Mononuclear cell (primary cell): ENCODE data around the gene IMP3. TPM values are rescaled to one million over a fixed set of nuclear protein-coding genes. Genes with fewer than 3 reads are reported as not detected.
"Not testable (repeated sequence)": the region's sequence is repeated elsewhere in the genome, so short reads cannot be mapped to it uniquely, and the experiment has no call there.

ENCODE experiments used
- H3K27me3 ChIP-seq: 2 replicates; pipeline ENCODE4 v1.6.0; 2011; ENCODE audit warnings: low read length, control low read depth; ENCODE audit not compliant: insufficient read depth
- H3K4me1 ChIP-seq: 2 replicates; pipeline ENCODE4 v1.5.1; 2011; ENCODE audit warnings: mild to moderate bottlenecking, low read length, control low read depth; ENCODE audit not compliant: insufficient read depth
- H3K4me3 ChIP-seq: 2 replicates; pipeline ENCODE4 v1.5.1; 2011; ENCODE audit warnings: mild to moderate bottlenecking, low read length, moderate library complexity
- H3K9me3 ChIP-seq: 2 replicates; pipeline ENCODE4 v1.5.1; 2011; ENCODE audit warnings: low read depth, mild to moderate bottlenecking, control low read depth, low read length
- total RNA-seq: library from RNA; depleted of rRNA; stranded (reverse); fragments of >200 nt; gene quantifications from one replicate; pipeline ENCODE4 v1.2.3, GENCODE V29; 2012

Gene IMP3
- total RNA-seq, 1 donor, result 59.2 TPM

GRCh38 chr15:75648156-75649000, 8.4 kb upstream of the IMP3 start:
- Histone ChIP-seq H3K27me3 (peaks cover 5% of the 10 kb centered on the region), H3K9me3 (no peaks in the 10 kb centered on the region), H3K4me3 (peak overlapping the region; percentile 63), H3K4me1 (peaks cover 31% of the 10 kb centered on the region)

- Histone ChIP-seq H3K4me3 (peak within 1 kb of the TSS; percentile 63), H3K9me3 (no peaks in the 10 kb centered on the region), H3K27me3 (peaks cover 5% of the 10 kb centered on the region), H3K4me1 (peaks cover 31% of the 10 kb centered on the region)
Observed at GRCh38 chr15:75647370-75648155, 7.5 kb upstream of the IMP3 start, which contains the start of gene SNX33. TSS of gene SNX33 (plus strand) at chr15:75647912. CDS start at chr15:75649103, 1,191 bp downstream.

- peak overlapping the region; percentile 63 for H3K4me3 ChIP-seq
- H3K9me3 ChIP-seq, result no peaks in the 10 kb centered on the region
- peaks cover 5% of the 10 kb centered on the region for H3K27me3 ChIP-seq
- peaks cover 28% of the 10 kb centered on the region for H3K4me1 ChIP-seq
Observed at GRCh38 chr15:75646944-75647364, 6.9 kb upstream of the IMP3 start.

- H3K9me3 ChIP-seq, result no peaks in the 10 kb centered on the region
- peak overlapping the region; percentile 63 for H3K4me3 ChIP-seq
- peaks cover 24% of the 10 kb centered on the region for H3K4me1 ChIP-seq
- peaks cover 5% of the 10 kb centered on the region for H3K27me3 ChIP-seq
Observed at GRCh38 chr15:75646112-75646943, 6.3 kb upstream of the IMP3 start.

- Histone ChIP-seq H3K4me1 (peaks cover 30% of the 10 kb centered on the region), H3K4me3 (no peak overlapping the region), H3K27me3 (peaks cover 5% of the 10 kb centered on the region), H3K9me3 (no peaks in the 10 kb centered on the region)
Observed at GRCh38 chr15:75644376-75644775, 4.4 kb upstream of the IMP3 start.

DNA sequence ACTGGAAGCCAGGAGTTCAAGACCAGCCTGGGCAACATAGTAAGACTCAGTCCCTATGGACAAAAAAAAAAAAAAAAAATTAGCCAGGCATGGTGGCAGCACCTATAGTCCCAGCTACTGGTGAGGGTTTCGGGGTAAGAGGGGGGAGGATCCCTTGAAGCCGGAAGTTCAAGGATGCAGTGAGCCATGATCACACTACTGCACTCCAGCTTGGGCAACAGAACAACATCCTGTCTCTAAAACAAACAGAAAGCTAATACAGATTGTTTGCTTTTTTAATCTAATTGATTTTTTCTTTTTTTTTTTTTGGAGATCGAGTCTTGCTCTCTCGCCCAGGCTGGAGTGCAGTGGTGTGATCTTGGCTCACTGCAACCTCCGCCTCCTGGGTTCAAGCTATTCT, 1.6 kb upstream of the IMP3 start:
- peaks cover 45% of the 10 kb centered on the region for H3K4me1 ChIP-seq
- H3K4me3 ChIP-seq, result no peak overlapping the region
- H3K27me3 ChIP-seq, result peaks cover under 1% of the 10 kb centered on the region
- H3K9me3 ChIP-seq, result no peaks in the 10 kb centered on the region

DNA sequence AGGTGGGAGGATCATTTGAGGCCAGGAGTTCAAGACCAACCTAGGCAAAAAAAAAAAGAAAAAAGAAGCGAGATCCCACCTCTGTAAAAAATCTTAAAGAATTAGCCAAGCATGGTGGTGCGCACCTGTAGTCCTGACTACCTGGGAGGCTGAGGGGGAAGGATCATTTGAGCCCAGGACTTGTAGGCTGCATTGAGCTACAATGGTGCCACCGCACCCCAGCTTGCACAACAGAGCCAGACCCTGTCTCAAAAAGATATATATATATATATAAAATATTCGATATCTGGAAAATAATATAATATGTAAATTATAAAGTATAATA, 1.1 kb upstream of the IMP3 start:
- no peaks in the 10 kb centered on the region for H3K27me3 ChIP-seq
- no peak overlapping the region for H3K4me3 ChIP-seq
- no peaks in the 10 kb centered on the region for H3K9me3 ChIP-seq
- H3K4me1 ChIP-seq, result peaks cover 42% of the 10 kb centered on the region

DNA sequence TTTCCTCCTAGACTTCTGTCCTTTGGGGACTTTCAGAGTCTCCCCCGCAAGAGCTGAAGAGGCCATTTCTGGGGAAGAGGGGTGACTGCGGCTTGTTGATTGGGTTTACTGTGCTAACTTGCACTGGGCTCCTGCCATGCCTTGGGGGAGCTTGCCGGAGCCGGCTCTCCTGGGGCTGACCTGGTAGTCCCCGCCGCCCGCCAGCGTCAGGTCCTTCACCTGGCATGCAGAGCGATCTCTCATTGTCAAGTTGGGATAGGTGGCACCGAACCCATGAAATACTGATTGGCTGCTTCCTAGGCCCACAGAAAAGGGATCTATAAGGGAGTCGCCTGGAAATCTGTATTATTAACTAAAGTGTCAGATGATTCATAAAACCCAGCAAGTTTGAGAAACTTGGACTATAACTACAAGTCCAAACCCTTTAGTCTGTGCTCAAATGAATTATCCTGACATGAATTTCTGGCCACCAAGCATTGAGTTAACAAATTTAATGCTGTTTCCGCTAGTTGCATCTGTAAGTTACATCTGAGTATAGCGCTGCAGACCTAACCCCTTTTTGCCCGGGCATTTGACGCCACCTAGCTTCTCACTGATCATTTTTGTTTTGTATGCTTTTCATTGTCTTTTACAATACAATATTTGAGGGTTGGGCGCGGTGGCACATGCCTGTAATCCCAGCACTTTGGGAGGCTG, 607 bp upstream of the IMP3 start:
- Histone ChIP-seq H3K4me1 (peaks cover 42% of the 10 kb centered on the region), H3K27me3 (no peaks in the 10 kb centered on the region), H3K4me3 (peak overlapping the region; percentile 84), H3K9me3 (no peaks in the 10 kb centered on the region)

DNA sequence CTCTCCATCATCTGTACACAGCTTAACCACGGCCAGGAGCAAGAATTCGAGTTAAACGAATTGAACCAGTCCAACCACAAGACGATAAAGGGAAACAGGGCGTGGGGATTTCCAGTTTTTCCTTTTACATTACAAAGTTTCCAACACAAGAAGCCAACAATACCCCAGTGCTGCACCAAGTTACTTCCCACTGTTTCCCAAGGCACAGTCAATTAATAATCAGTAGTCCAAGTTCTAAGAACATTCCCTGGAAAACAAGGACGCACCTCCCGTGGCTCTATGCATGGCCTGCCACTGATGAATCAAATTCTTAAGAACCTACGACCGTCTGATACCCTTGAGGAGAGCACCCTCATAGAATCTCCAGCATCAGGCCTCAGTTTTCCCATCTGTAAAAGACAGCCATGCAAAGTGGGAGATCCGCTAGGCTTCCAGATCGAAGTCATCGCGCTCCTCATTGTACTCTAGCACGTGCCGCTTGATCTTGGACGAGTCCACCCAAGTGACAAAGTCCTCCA, 774 bp downstream of the IMP3 start:
- Histone ChIP-seq H3K9me3 (no peaks in the 10 kb centered on the region), H3K4me3 (peak overlapping the region; percentile 84), H3K27me3 (no peaks in the 10 kb centered on the region), H3K4me1 (peaks cover 42% of the 10 kb centered on the region)

- no peaks in the 10 kb centered on the region for H3K27me3 ChIP-seq
- peaks cover 42% of the 10 kb centered on the region for H3K4me1 ChIP-seq
- H3K4me3 ChIP-seq, result no peak overlapping the region
- no peaks in the 10 kb centered on the region for H3K9me3 ChIP-seq
Observed at GRCh38 chr15:75637245-75638009, 2.6 kb downstream of the IMP3 start.

GRCh38 chr15:75636026-75636425, 4.0 kb downstream of the IMP3 start:
- Histone ChIP-seq H3K4me1 (peaks cover 37% of the 10 kb centered on the region), H3K4me3 (no peak overlapping the region), H3K9me3 (no peaks in the 10 kb centered on the region), H3K27me3 (no peaks in the 10 kb centered on the region)

DNA sequence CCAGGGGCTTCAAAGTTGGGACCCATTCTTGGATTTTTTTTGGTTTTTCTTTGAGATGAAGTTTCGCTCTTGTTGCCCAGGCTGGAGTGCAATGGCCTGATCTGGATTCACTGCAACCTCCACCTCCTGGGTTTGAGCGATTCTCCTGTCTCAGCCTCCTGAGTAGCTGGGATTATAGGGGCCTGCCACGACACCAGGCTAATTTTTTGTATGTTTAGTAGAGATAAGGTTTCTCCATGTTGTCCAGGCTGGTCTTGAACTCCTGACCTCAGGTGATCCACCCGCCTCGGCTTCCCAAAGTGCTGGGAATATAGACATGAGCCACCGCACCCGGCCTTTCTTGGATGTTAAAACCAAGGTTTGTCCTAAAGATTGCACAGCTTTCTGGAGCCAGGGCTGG, 6.1 kb downstream of the IMP3 start:
- not testable (repeated sequence) for H3K9me3 ChIP-seq, H3K27me3 ChIP-seq, H3K4me3 ChIP-seq
- peaks cover 24% of the 10 kb centered on the region for H3K4me1 ChIP-seq

- Histone ChIP-seq H3K4me1 (peaks cover 10% of the 10 kb centered on the region), H3K4me3 (no peak overlapping the region), H3K9me3 (no peaks in the 10 kb centered on the region), H3K27me3 (no peaks in the 10 kb centered on the region)
Observed at GRCh38 chr15:75631935-75632334, 8.1 kb downstream of the IMP3 start.
